ENCODE measurements around the gene FGF21. TPM values are rescaled to one million over a fixed set of nuclear protein-coding genes. Genes with fewer than 3 reads are reported as not detected.
"Not testable (repeated sequence)": the region's sequence is repeated elsewhere in the genome, so short reads cannot be mapped to it uniquely, and the experiment has no call there.

Gene FGF21
- total RNA-seq, 1 donor from 2014 or later = 0.75 TPM

DNA sequence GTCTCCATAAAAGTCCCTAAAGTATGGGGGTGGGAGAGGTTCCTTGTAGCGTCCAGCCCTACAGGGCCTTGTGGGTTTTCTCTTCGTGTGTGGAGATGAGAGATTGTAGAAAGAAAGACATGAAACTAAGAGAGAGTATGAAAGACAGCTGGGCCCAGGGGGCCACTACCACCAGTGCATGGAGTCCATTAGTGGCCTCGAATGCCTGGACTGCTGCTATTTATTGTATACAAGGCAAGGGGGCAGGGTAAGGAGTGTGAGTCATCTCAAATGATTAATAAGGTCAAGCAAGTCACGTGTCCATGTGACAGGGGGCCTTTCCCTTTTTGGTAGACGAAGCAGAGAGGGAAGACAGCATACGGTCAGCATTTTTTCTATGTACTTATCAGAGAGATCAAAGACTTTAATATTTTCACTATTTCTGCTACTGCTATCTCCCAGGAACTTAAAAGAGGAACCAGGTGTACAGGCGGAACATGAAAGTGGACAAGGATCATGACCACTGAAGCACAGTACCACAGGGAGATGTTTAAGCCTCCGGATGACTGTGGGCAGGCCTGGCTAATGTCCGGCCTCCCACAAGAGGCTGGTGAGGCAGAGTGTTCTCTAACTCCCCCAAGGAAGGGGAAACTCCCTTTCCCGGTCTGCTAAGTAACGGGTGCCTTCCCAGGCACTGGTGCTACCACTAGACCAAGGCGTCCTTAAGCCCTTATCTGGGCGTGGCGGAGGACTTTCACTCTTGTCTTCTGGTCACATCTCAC, 25.5 kb downstream of the FGF21 start:
- no peak for ATAC-seq
- DNase-seq (ENCODE audit: low spot score) = no peak

GRCh38 chr19:48784527-48784926, 29.2 kb downstream of the FGF21 start:
- ATAC-seq (peak; percentile 71), DNase-seq (ENCODE audit: low spot score) (no peak)

GRCh38 chr19:48786422-48786821, 31.1 kb downstream of the FGF21 start:
- not testable (repeated sequence) for DNase-seq (ENCODE audit: low spot score); ATAC-seq

DNA sequence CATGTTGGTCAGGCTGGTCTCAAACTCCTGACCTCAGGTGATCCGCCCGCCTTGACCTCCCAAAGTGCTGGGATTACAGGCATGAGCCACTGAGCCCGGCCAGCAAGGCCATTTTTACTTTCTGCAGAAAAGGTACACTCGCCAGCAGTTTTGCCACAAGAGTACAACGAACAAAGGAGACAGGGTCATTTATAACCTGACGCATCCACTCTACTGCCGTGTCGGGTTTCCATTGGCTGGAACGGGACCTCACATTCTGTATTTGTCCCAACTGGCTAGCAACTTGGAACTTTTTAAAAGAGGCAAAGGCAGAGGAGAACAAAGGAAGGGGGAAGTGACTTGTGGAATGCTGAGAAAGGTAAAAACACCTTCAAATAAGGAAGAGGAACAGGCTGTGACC, 32.0 kb downstream of the FGF21 start:
- DNase-seq (ENCODE audit: low spot score); ATAC-seq: not testable (repeated sequence)

DNA sequence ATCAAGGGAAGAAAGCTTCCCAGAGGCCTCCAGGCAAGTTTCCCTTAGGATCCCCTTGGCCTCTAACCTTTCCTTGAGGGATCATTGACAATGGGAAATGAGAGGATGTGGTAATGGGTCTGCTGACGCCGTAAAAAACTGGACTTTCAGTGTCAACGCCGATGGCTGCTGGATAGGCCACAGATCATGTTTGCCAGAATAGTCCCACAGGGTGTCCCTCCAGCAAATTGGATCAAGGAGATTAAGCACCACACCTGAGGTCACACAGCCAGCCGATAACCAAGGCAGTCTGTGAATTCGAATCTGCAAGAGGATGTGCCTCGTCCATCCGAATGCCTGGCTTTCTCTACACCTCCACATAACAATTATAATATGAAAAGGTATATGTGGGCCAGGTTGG, 37.9 kb downstream of the FGF21 start:
- no peak for DNase-seq (ENCODE audit: low spot score)
- no peak for ATAC-seq

- ATAC-seq = no peak
Observed at GRCh38 chr19:48794291-48794690, 39.0 kb downstream of the FGF21 start.

DNA sequence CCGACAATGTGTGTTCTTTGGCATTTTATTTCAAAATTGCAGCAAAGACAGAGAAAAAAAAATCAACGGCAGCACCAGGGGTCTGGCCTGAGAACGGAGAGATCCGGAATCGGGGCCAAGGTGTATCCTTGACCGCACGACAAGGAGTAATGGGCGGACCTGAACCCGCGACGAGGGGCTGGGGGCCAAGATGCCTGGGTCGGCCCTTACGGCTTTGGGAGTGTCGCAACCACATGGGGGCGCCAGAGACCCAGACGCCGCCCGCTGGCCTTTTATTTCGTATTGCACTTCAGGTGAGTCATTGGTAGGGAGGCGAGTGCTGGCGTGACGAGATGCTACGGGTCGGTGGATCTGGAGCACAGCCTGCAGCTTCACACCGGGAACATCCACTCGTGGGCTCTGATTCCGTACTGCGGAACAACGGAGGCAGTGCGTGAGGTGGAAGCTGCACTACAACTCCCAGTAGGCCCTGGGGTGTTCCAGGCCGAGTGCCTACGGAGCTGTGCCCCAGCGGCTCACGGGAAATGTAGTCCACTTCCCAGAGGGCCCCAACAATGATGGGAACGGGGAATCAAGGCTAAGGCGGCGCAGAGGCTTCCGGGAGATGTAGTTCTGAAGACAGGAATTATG, 39.8 kb downstream of the FGF21 start:
- DNase-seq (ENCODE audit: low spot score) (peak; percentile 93), ATAC-seq (peak; percentile 96)

More at GRCh38 chr19:48794291-48794690, 39.0 kb downstream of the FGF21 start:
- no peak for DNase-seq (ENCODE audit: low spot score)

GRCh38 chr19:48795685-48796070, 40.4 kb downstream of the FGF21 start:
- DNase-seq (ENCODE audit: low spot score) = peak; percentile 76
- ATAC-seq = peak; percentile 78

DNA sequence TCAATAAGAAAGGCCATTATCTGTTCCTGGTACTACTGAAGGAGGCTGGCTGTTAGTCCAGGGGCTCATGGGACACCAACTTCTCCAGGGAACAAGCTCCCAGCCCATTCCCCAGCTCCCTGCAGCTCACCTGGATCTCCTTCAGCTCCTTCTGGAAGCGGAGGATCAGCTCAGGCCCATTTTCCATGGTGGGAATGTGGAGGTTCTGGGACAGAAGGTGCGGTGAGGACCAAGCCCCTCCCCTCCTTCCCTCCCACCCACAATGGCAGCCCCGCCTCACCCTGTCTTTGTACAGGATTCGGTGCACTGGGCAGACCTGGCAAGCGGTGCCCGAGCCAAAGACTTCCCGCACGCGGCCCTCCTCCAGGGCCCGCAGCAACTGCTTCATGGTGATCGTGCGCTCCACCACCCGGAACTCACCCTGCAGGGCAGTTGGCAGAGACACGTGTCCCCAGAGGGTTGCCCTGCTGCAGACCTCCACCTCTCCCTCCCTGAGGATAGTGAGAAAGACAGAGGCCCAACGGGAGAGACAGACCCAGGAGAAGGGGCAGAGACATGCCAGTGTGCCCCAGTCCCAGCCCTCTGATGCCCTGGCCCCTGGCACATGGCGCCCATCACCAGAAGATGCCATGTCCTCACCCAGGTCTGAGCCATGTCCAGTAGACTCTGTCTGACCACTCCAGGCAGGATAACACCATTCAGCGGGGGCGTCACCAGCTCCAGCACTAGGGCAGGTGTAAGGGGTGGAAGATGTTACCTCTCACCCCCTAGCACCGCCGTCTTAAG, 41.2 kb downstream of the FGF21 start:
- DNase-seq (ENCODE audit: low spot score) (no peak), ATAC-seq (no peak)

DNA sequence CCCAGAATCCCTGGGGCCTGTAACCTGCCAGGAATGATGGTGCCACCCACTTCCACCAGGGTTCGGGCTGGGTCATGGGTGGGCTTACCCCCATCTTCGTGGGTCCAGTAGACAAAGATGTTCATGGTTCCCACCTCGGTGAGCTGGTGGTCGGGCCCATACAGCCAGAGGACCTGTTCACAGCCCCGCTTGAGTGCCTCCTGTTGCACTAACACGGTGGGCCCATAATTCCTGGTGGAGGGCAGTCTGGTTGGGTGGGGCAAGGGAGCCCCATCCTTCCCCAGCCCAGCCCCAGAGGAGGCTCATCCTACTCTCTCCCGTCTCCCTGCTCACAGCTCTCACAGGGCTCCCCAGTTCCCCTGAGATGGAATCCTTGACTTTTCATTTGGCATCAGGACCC, 41.8 kb downstream of the FGF21 start:
- ATAC-seq = no peak
- DNase-seq (ENCODE audit: low spot score) = no peak

DNA sequence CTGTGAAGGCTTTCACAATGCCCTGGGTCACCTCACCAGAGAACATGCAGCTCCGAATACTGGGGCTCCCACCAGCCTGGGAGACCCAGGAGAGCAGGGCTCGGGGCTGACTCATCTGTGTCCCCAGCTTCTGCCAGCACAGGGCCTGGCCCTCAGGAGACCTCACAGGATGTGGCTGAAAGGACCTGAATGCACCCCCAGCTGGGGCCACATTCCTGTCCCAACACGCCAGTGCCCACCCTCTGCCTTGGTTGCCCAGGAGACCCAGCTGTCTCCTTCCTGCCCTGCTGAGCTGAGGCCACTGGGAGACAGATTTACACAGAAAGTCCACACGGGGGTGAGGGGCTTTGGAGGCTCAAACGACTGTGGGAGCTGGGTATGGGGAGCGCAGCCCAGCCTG, 43.6 kb downstream of the FGF21 start:
- no peak for ATAC-seq
- DNase-seq (ENCODE audit: low spot score) = no peak

DNA sequence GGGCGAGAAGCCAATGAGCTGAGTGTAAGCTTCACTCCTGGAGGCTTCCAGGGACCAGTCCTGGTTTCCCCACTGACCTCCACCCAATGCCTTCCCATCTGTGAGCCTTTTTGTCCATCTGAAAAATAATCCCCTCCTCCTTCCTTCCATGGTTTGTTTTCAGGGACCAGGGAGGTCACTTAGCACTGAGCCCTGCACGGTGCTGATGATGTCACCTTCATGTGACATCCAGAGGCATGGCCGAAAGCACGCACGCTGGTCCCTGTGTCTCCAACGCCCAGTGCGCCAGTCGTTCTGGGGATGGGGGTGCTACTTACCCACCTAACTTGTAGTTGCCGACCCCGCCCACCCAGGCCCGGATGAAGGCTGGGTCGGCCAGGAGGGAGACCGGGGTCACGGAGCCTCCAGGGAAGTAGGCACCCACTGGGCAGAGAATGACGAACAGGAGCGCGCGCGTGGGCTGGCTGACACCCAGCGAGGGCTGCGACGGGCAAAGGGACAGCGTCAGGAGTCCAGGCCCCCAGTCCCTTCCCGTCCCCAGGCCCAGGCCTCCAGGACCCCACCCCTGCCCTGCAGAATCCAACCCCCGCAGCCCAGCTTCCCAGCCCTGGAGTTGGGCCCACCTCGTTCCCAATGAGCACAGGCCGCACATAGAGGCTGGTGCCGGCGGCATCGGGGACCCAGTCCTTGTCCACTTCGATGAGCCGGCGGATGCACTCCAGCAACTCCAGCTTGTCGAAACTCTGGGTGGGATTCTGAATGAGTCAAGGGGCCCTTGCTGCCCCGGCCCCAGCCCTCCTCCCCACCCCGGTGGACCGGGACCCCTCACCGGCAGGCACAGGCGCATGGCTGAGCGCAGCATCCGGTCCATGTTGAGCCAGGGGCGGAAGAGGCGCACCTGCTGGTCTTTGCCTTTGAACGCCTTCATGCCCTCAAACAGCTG, 44.3 kb downstream of the FGF21 start:
- ATAC-seq = no peak
- no peak for DNase-seq (ENCODE audit: low spot score)

DNA sequence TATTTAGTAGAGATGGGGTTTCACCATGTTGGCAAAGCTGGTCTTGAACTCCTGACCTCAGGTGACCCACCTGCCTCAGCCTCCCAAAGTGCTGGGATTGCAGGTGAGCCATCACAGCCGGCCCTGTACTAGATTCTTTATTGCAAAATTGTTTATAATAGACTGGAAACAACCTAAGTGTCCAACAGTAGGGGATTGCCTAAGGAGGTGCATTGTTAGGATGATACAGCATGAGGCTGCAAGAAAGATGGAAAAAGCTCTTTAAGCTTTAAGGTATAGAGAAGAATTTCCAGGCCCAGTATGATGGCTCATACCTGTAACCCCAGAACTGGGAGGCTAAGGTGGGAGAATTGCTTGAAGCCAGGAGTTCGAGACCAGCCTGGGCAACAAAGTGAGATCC, 47.3 kb downstream of the FGF21 start:
- no peak for DNase-seq (ENCODE audit: low spot score)

DNA sequence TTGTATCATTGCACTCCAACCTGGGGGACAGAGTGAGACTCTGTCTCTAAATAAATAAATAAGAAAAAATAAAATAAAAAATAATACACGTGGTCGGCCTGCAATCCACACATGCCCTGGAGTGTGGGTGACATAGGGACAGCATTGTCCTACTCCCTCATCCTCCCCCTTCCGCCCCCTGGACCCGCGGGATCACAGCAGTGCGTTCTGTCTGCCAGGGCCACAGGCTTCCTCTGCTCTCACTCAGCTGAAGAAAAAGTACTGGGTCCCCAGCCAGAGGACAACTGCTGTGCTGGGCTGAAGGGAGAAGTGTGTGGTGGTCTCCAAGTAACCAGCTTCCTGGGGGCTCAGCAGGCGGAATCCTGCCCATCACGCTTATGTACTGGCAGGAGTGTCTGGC, 49.2 kb downstream of the FGF21 start:
- DNase-seq (ENCODE audit: low spot score) = no peak
- no peak for ATAC-seq

More for the DNA sequence above, 47.3 kb downstream of the FGF21 start:
- ATAC-seq = no peak

- DNase-seq (ENCODE audit: low spot score) (no peak), ATAC-seq (no peak)
Observed at GRCh38 chr19:48805452-48805851, 50.1 kb downstream of the FGF21 start.

DNA sequence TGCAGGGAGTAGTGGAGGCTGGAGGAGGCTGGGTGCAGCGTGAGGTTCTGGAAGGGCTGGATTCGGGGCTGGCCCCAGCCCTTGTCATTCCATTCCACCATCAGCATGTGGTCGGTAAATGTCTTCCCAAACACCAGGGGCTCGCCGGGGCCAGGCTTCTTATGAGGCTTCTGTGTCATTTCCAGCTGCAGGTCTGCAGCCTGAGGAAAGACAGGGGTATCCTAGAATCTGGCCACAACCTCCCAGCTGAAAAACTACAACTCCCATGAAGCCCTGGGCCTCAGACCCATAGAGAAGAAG, 51.1 kb downstream of the FGF21 start:
- DNase-seq (ENCODE audit: low spot score) = peak; percentile 79
- ATAC-seq = no peak

GRCh38 chr19:48806818-48807589, 51.7 kb downstream of the FGF21 start:
- DNase-seq (ENCODE audit: low spot score) (peak; percentile 92), ATAC-seq (peak; percentile 73)

DNA sequence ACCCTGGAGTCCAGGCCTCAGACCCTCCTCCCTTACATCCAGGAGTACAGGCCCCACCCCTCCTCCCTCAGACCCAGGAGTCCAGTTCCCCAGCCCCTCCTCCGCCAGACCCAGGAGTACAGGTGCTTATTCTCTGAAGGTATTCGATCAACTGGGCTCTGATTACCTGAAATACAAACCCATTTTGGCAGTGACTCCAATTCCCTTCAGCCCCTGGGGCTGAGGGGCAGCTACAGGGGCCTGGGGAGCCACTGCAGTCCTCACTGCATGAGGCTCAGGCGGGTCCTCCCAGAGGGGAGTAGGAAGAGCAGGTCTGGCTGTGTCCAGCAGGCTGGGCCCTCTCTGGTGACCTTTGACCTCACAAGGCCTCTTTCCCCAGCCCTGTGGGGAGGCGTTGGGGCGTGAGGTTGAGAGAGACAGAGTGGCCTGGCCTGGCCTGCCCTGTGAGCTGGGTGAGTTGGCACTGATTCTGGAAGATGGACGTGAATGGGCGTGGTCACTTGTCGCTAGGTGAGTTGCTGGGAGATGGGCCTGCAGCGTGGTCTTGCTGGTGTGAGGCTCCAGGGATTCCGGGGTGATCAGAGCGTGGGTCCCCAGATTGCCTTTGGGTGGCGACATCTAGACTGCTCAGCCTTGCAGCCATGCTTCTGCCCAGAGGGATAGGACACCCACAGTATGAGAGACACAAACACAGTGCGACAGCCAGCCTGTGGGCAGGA, 52.4 kb downstream of the FGF21 start:
- ATAC-seq (peak; percentile 48), DNase-seq (ENCODE audit: low spot score) (peak; percentile 87)

All from left lobe of liver (tissue), 2 donors.